B cell (primary cell): ENCODE data around the gene CDK2. TPM values are rescaled to one million over a fixed set of nuclear protein-coding genes. Genes with fewer than 3 reads are reported as not detected.
A peak's percentile ranks its signal among the peaks of the same experiment; 100 is the strongest.

Experiments used
- ATAC-seq: fragments of 200-7000 bp; cut with Tn5 transposase; one replicate; pipeline ENCODE4 v1.10.0; 2021; ENCODE audit warnings: low read depth, mild to moderate bottlenecking, moderate number of reproducible peaks, moderate library complexity
- CTCF ChIA-PET: fragments of 350-600 bp; sonication (Branson Sonifier 250); formaldehyde crosslinking; loops from one replicate; lab custom pipeline; 2021; ENCODE audit warnings: antibody characterized with exemption, inconsistent platforms; lab: Charles Lee
- POLR2A ChIA-PET: fragments of 350-600 bp; sonication (Branson Sonifier 250); formaldehyde crosslinking; loops from one replicate; lab custom pipeline; 2021; ENCODE audit warnings: antibody characterized with exemption; lab: Charles Lee
- DNase-seq: peaks from one replicate; pipeline ENCODE4 v3.0.0; 2013
- H2AFZ ChIP-seq: 2 replicates; pipeline ENCODE4 v1.6.1; 2012; ENCODE audit warnings: mild to moderate bottlenecking, low read depth, low read length; ENCODE audit not compliant: insufficient read depth, poor library complexity, severe bottlenecking
- H3K27ac ChIP-seq, 2 donors: 1 replicate in 1 of 2; 2 replicates in 1 of 2; pipeline ENCODE4 v1.5.1; 2012 to 2013; ENCODE audit warnings: low read length in 2 of 2, mild to moderate bottlenecking in 2 of 2, moderate library complexity in 1 of 2
- H3K27me3 ChIP-seq, 4 experiments: fragments of 200-600 bp in 1 of 4; sonication (generic) in 1 of 4; replicated peaks in 1 of 4; 1 replicate in 2 of 4; 2 replicates in 2 of 4; pipeline versions ENCODE4 v1.6.1 to v1.7.0; 2013 to 2016; ENCODE audit warnings: low read length in 3 of 4, mild to moderate bottlenecking in 2 of 4, mixed read lengths in 1 of 4, moderate library complexity in 1 of 4; ENCODE audit not compliant: insufficient read depth in 4 of 4, control insufficient read depth in 3 of 4; ENCODE audit errors: control extremely low read depth in 1 of 4
- H3K36me3 ChIP-seq, 2 experiments: replicated peaks in 1 of 2; 1 replicate in 1 of 2; 2 replicates in 1 of 2; pipeline versions ENCODE4 v1.6.1 to v1.7.1; 2013; ENCODE audit warnings: low read length in 1 of 2; ENCODE audit not compliant: insufficient read depth in 2 of 2, control insufficient read depth in 1 of 2; ENCODE audit errors: control extremely low read depth in 1 of 2, extremely low read depth in 1 of 2
- H3K4me1 ChIP-seq, 2 donors: fragments of 200-600 bp in 1 of 2; sonication (generic) in 1 of 2; 1 replicate in 1 of 2; 2 replicates in 1 of 2; pipeline versions ENCODE4 v1.5.1 to v1.6.1; 2013 to 2017; ENCODE audit warnings: low read length in 2 of 2; ENCODE audit not compliant: control insufficient read depth in 2 of 2, insufficient read depth in 2 of 2
- H3K4me2 ChIP-seq: replicated peaks from 2 replicates; pipeline ENCODE3; 2012; ENCODE audit warnings: mild to moderate bottlenecking, low read depth, low read length; ENCODE audit not compliant: poor library complexity, severe bottlenecking
- H3K4me3 ChIP-seq, 5 experiments: fragments of 200-600 bp in 1 of 5; sonication (generic) in 1 of 5; 1 replicate in 3 of 5; 2 replicates in 2 of 5; pipeline versions ENCODE4 v1.5.1 to v1.7.0; 2011 to 2016; ENCODE audit warnings: low read length in 4 of 5, mild to moderate bottlenecking in 4 of 5, low read depth in 2 of 5, control low read depth in 1 of 5, moderate library complexity in 1 of 5; ENCODE audit not compliant: insufficient read depth in 1 of 5; ENCODE audit errors: control extremely low read depth in 1 of 5, extremely low read depth in 1 of 5
- H3K79me2 ChIP-seq: fragments of 200-600 bp; sonication (generic); one replicate; pipeline ENCODE4 v1.6.0; 2016; ENCODE audit warnings: low read length; ENCODE audit not compliant: control insufficient read depth, insufficient read depth
- H3K9ac ChIP-seq: fragments of 200-600 bp; sonication (generic); 2 replicates; pipeline ENCODE4 v1.6.1; 2017; ENCODE audit warnings: mild to moderate bottlenecking, low read length, moderate library complexity
- H3K9me3 ChIP-seq, 3 donors: one replicate each; pipeline versions ENCODE4 v1.6.1 to v1.7.1; 2013; ENCODE audit warnings: low read length in 2 of 3; ENCODE audit not compliant: control insufficient read depth in 2 of 3, insufficient read depth in 1 of 3; ENCODE audit errors: control extremely low read depth in 1 of 3
- H4K20me1 ChIP-seq: 2 replicates; pipeline ENCODE4 v1.6.0; 2012; ENCODE audit warnings: mild to moderate bottlenecking, low read length; ENCODE audit not compliant: insufficient read depth, control insufficient read depth, poor library complexity, severe bottlenecking
- H3K27ac Mint-ChIP-seq: one replicate; pipeline ENCODE4 v1.8.0; 2021; ENCODE audit warnings: mixed read lengths
- H3K27me3 Mint-ChIP-seq: one replicate; pipeline ENCODE4 v1.8.0; 2021; ENCODE audit warnings: mixed read lengths
- H3K4me1 Mint-ChIP-seq: one replicate; pipeline ENCODE4 v1.8.0; 2021; ENCODE audit warnings: mixed read lengths
- H3K4me3 Mint-ChIP-seq: one replicate; pipeline ENCODE4 v1.8.0; 2021; ENCODE audit warnings: mixed read lengths
- H3K9me3 Mint-ChIP-seq: one replicate; pipeline ENCODE4 v1.8.0; 2022; ENCODE audit warnings: mixed read lengths; ENCODE audit not compliant: insufficient read depth
- CTCF ChIP-seq: fragments of 200-600 bp; IDR thresholded peaks from one replicate; pipeline ENCODE4 v1.8.0; 2022; ENCODE audit warnings: antibody characterized with exemption, mild to moderate bottlenecking
- EZH2 ChIP-seq: IDR thresholded peaks from 2 replicates; pipeline ENCODE4 v1.6.1; 2012; ENCODE audit warnings: borderline replicate concordance, low read depth, mild to moderate bottlenecking, moderate library complexity, low read length; ENCODE audit not compliant: insufficient read depth, poor library complexity, severe bottlenecking
- WGBS: methylation state at CpG from one replicate; pipeline ENCODE4 v1.1.5; 2013; ENCODE audit warnings: missing lambda C conversion rate; ENCODE audit not compliant: insufficient coverage; 5-methylcytosine and 5-hydroxymethylcytosine counted together
- intact Hi-C: fragments of 100-400 bp; cut with micrococcal nuclease; formaldehyde crosslinking; loops from one replicate; pipeline ENCODE4 v1.10.0; 2022
- polyA plus RNA-seq: library from polyadenylated mRNA; depleted of rRNA; stranded (reverse); fragments of >200 nt; gene quantifications from 2 replicates; pipeline ENCODE4 v1.2.3, GENCODE V29; 2012
- total RNA-seq, 2 donors: library from RNA; stranded (reverse); fragments of 120-200 nt in 1 of 2; gene quantifications; 1 replicate in 1 of 2; 2 replicates in 1 of 2; pipeline versions ENCODE4 v1.2.3 to v1.2.4, GENCODE V29; 2013 to 2022

Gene CDK2
- total and polyA plus RNA-seq, 2 donors (not counting 1 experiment from before 2014, with no cell fraction given): 10.8 to 32.8 TPM

- H3K4me2 ChIP-seq: no peak overlapping the region
- peaks cover 12% of the 10 kb centered on the region for H3K4me1 Mint-ChIP-seq
- H3K27me3 Mint-ChIP-seq: no peaks in the 10 kb centered on the region
- H2AFZ ChIP-seq: no peak overlapping the region
- ATAC-seq (no peak), DNase-seq (no peak)
- H3K27me3 ChIP-seq: no peaks in the 10 kb centered on the region
- ChIA-PET CTCF (interaction anchor here (1.0 to 8.7 kb wide), 4 partner anchors 13 to 203 kb away, joined by 3 to 155 read pairs (median 58); partner anchors contain the start of genes DGKA and PYM1), POLR2A (no interaction called here)
- H3K4me1 ChIP-seq: peaks cover 7 to 12% of the 10 kb centered on the region in 2 donors
- peaks cover 10% of the 10 kb centered on the region for H4K20me1 ChIP-seq
- WGBS: 100% methylated on average over 1 of the region's 1 CpG
- no peak for TF ChIP-seq CTCF
- TF ChIP-seq EZH2: no peak
- H3K36me3 ChIP-seq: peaks cover 17 to 78% of the 10 kb centered on the region in 2 experiments
- H3K9me3 ChIP-seq: no peaks in the 10 kb centered on the region
- no peak overlapping the region for H3K4me3 Mint-ChIP-seq
- no peak overlapping the region for H3K4me3 ChIP-seq
- peaks cover 19% of the 10 kb centered on the region for H3K79me2 ChIP-seq
- no peak overlapping the region for H3K9ac ChIP-seq
- intact Hi-C loops: no loop called here
- H3K9me3 Mint-ChIP-seq: no peaks in the 10 kb centered on the region
- no peak overlapping the region for H3K27ac ChIP-seq
- no peak overlapping the region for H3K27ac Mint-ChIP-seq
Measured at GRCh38 chr12:55942577-55943136, 24.0 kb upstream of the CDK2 start.

- no peak overlapping the region for H3K9ac ChIP-seq
- H3K27ac ChIP-seq: no peak overlapping the region
- H3K4me3 ChIP-seq: no peak overlapping the region
- ATAC-seq: no peak
- no peaks in the 10 kb centered on the region for H3K9me3 ChIP-seq
- H3K4me1 ChIP-seq: no peaks in the 10 kb centered on the region
- H3K4me1 Mint-ChIP-seq: peaks cover 1% of the 10 kb centered on the region
- peaks cover 4% of the 10 kb centered on the region for H4K20me1 ChIP-seq
- H3K36me3 ChIP-seq: peaks cover 21 to 59% of the 10 kb centered on the region in 2 experiments
- H3K27ac Mint-ChIP-seq: peak overlapping the region; percentile 60
- TF ChIP-seq EZH2 (no peak), CTCF (no peak)
- no peak overlapping the region for H2AFZ ChIP-seq
- ChIA-PET POLR2A (interaction anchor here (0.7 kb wide), 2 partner anchors 12 to 56 kb away, joined by 3 to 5 read pairs; no protein-coding TSS in a partner anchor), CTCF (no interaction called here)
- DNase-seq: no peak
- H3K27me3 ChIP-seq: no peaks in the 10 kb centered on the region
- H3K79me2 ChIP-seq: peaks cover 11% of the 10 kb centered on the region
- no peaks in the 10 kb centered on the region for H3K9me3 Mint-ChIP-seq
- H3K27me3 Mint-ChIP-seq: no peaks in the 10 kb centered on the region
- H3K4me3 Mint-ChIP-seq: no peak overlapping the region
- 78% methylated on average over 2 of the region's 6 CpGs for WGBS
- H3K4me2 ChIP-seq: no peak overlapping the region
- intact Hi-C loops: no loop called here
Measured at GRCh38 chr12:55946553-55946952, 20.1 kb upstream of the CDK2 start.
